Measurements from ENCODE around the gene COPE.

GRCh38 chr19:18905058-18905456, 14.1 kb downstream of the COPE start:
- no peak for TF ChIP-seq CTCF (IDR thresholded peaks at IDR 0.05)
- no peak for TF ChIP-seq POLR2A (IDR thresholded peaks at IDR 0.05)
